ENCODE results near the gene LIG4. TPM values are rescaled to one million over a fixed set of nuclear protein-coding genes. Genes with fewer than 3 reads are reported as not detected.
"Not testable (repeated sequence)": the region's sequence is repeated elsewhere in the genome, so short reads cannot be mapped to it uniquely, and the experiment has no call there.

The LIG4 gene
- total RNA-seq, 1 donor from 2014 or later = 10.4 TPM

- H3K9me3 ChIP-seq = no peaks in the 10 kb centered on the region
- peaks cover 48% of the 10 kb centered on the region for H3K4me1 ChIP-seq
- TF ChIP-seq CTCF (IDR thresholded peaks at IDR 0.05) = no peak
Observed at GRCh38 chr13:108218044-108218974, 3.0 kb upstream of the LIG4 start, which contains the start of gene ABHD13. ABHD13 (plus strand) TSS chr13:108218392; CDS start chr13:108229219, 10,827 bp downstream.

DNA sequence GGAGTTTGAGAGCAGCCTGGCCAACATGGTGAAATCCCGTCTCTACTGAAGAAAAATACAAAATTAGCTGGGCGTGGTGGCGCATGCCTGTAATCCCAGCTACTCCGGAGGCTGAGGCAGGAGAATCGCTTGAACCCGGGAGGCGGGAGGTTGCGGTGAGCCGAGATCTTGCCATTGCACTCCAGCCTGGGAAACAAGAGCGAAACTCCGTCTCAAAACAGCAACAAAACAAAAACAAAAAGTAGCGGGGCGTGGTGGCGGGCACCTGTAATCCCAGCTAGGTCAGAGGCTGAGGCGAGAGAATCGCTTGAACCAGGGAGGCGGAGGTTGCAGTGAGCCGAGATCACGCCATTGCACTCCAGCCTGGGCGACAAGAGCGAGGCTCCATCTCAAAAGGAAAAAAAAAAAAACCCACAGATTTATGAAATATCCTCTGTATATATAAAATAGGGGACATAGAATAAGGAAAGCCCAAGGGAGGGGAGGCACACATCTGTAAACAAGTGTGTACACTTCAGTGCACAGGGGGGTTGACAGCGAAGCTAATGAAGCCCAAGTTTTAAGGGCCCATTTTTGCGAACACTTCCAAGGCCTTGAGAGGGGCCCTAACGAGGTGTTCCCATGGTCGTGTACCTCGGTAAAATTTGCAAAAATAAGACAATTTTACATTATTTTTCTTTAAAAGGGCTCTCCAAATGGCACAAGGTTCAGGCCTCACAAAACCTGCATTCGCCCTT, 2.1 kb upstream of the LIG4 start:
- H3K27ac ChIP-seq = peak overlapping the region; percentile 91
- ATAC-seq, DNase-seq: not testable (repeated sequence)

More at GRCh38 chr13:108218044-108218974, 3.0 kb upstream of the LIG4 start, which contains the start of gene ABHD13:
- Histone ChIP-seq H3K27ac (peak within 1 kb of the TSS; percentile 91), H3K36me3 (no peaks in the 10 kb centered on the region), H3K4me3 (peak within 1 kb of the TSS; percentile 95), H3K27me3 (ENCODE audit: low read depth) (no peaks in the 10 kb centered on the region)
- intact Hi-C loops (cut with DNase I) = no loop called here
- DNase-seq (peak; percentile 93), ATAC-seq (peak; percentile 88 to 92)

GRCh38 chr13:108214441-108215271, 680 bp downstream of the LIG4 start:
- ATAC-seq = no peak
- intact Hi-C loops (cut with DNase I) = no loop called here

More for the DNA sequence above, 2.1 kb upstream of the LIG4 start:
- H3K9me3 ChIP-seq; H3K27me3 ChIP-seq (ENCODE audit: low read depth); intact Hi-C loops (cut with DNase I); H3K36me3 ChIP-seq: not testable (repeated sequence)
- Histone ChIP-seq H3K4me1 (peaks cover 46% of the 10 kb centered on the region), H3K4me3 (peak overlapping the region; percentile 95)

GRCh38 chr13:108213946-108214345, 1.4 kb downstream of the LIG4 start:
- intact Hi-C loops (cut with DNase I) = no loop called here
- DNase-seq = no peak
- Histone ChIP-seq H3K27ac (peak overlapping the region; percentile 7), H3K4me3 (peak overlapping the region; percentile 33), H3K27me3 (ENCODE audit: low read depth) (no peaks in the 10 kb centered on the region), H3K36me3 (peaks cover 13% of the 10 kb centered on the region), H3K9me3 (no peaks in the 10 kb centered on the region), H3K4me1 (peaks cover 22% of the 10 kb centered on the region)
- no peak for TF ChIP-seq CTCF (IDR thresholded peaks at IDR 0.05)
- ATAC-seq = peak in 1 of 2 donors; percentile 30

More at GRCh38 chr13:108214441-108215271, 680 bp downstream of the LIG4 start:
- peak; percentile 46 for DNase-seq
- Histone ChIP-seq H3K4me1 (peaks cover 30% of the 10 kb centered on the region), H3K4me3 (peak overlapping the region; percentile 33), H3K27ac (peak overlapping the region; percentile 7), H3K27me3 (ENCODE audit: low read depth) (no peaks in the 10 kb centered on the region), H3K9me3 (no peaks in the 10 kb centered on the region), H3K36me3 (peaks cover 7% of the 10 kb centered on the region)
- no peak for TF ChIP-seq CTCF (IDR thresholded peaks at IDR 0.05)

GRCh38 chr13:108212886-108213285, 2.5 kb downstream of the LIG4 start:
- no peaks in the 10 kb centered on the region for H3K27me3 ChIP-seq (ENCODE audit: low read depth)
- intact Hi-C loops (cut with DNase I) = no loop called here

More at GRCh38 chr13:108212886-108213285, 2.5 kb downstream of the LIG4 start:
- no peak overlapping the region for H3K27ac ChIP-seq
- ATAC-seq = no peak
- TF ChIP-seq CTCF (IDR thresholded peaks at IDR 0.05) = no peak
- no peaks in the 10 kb centered on the region for H3K9me3 ChIP-seq
- peaks cover 22% of the 10 kb centered on the region for H3K4me1 ChIP-seq
- no peak for DNase-seq
- no peak overlapping the region for H3K4me3 ChIP-seq
- peaks cover 13% of the 10 kb centered on the region for H3K36me3 ChIP-seq

Data from lower lobe of right lung (tissue), 2 donors.